Muscle of leg (tissue), 11 donors: Measurements from ENCODE around the gene ZNF276. TPM values are rescaled to one million over a fixed set of nuclear protein-coding genes. Genes with fewer than 3 reads are reported as not detected.

Source experiments
- DNase-seq: peaks from one replicate; pipeline ENCODE4 v3.0.0; 2013
- H3K27ac ChIP-seq: one replicate; pipeline ENCODE4 v1.5.1; 2013; ENCODE audit warnings: mild to moderate bottlenecking, low read length, control low read depth
- H3K27me3 ChIP-seq: one replicate; pipeline ENCODE4 v1.6.1; 2013; ENCODE audit warnings: low read length; ENCODE audit not compliant: control insufficient read depth, insufficient read depth
- H3K36me3 ChIP-seq: one replicate; pipeline ENCODE4 v1.6.1; 2013; ENCODE audit warnings: low read length; ENCODE audit not compliant: control insufficient read depth, insufficient read depth
- H3K4me1 ChIP-seq: one replicate; pipeline ENCODE4 v1.6.1; 2013; ENCODE audit warnings: low read length; ENCODE audit not compliant: control insufficient read depth, insufficient read depth
- H3K4me3 ChIP-seq: one replicate; pipeline ENCODE4 v1.5.1; 2013; ENCODE audit warnings: low read length, control low read depth
- H3K9me3 ChIP-seq: replicated peaks from 2 replicates; pipeline ENCODE4 v1.6.1; 2013; ENCODE audit warnings: low read depth, low read length; ENCODE audit not compliant: control insufficient read depth
- WGBS: methylation state at CpG from one replicate; pipeline ENCODE4 v1.1.5; 2013; ENCODE audit warnings: missing lambda C conversion rate; ENCODE audit not compliant: insufficient coverage; 5-methylcytosine and 5-hydroxymethylcytosine counted together
- polyA plus RNA-seq, 8 donors: library from polyadenylated mRNA; unstranded; fragments of 120-200 nt; gene quantifications; one replicate each; pipeline versions ENCODE4 v1.2.1 to v1.2.3, GENCODE V29; 2013; ENCODE audit warnings: inconsistent platforms in 1 of 8, low replicate concordance in 1 of 8; ENCODE audit not compliant: insufficient read length in 8 of 8, insufficient read depth in 1 of 8
- total RNA-seq: library from RNA; stranded (reverse); fragments of 120-200 nt; gene quantifications from one replicate; pipeline ENCODE4 v1.2.4, GENCODE V29; 2013

The ZNF276 gene
- total and polyA plus RNA-seq, 9 donors = 17.1 to 28.2 (median 21.5) TPM

DNA sequence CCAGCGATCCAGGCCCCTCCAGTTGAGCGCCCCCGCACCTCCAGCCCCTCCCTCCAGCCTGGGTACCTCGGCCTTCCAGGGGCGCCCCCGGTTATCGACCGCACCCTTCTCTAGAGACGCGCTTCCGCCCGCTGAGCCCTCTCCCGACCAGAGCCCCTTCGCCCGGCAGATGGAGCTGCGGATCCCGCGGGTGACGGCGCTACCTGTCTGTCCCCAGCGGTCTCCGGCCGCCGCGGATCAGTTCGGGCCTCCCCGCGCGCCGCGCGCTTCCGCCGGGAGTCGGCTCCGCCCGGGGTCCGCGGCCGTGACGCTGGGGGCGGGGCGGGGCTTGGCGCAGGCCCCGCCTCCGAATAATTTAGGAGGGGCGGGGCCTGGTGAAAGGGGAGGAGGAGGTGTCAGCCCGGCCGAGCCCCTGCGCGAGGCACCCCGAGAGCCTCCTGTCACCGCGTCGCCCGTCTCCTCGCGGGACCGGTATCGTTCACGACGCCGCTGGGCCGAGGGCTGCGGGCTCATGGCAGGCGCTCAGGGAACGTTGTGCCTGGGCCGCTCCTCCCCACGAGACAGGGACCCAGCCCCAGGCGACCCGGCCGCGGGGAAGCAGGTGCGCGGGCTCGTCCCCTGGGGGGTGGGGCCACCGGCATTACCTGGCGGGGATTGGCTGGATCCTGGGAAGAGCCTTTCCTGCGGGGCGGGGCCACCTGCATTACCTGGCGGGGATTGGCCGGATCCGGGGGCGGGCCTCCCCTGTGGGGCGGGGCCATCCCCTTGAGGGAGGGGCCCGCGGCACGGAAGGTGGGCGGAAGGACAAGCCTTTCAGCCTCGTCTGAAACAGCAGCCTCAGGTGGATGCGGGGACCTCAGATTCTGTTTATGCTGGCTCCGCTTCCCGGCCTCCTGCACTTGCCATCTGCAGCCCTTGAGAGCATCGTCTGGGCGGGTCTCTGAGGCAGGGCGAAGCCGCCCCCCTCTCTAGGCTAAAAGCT, 19.6 kb upstream of the ZNF276 start, which contains the start of gene SPATA2L:
Gene SPATA2L, minus strand, starts transcription at position 281 of the 982 bp plus-strand sequence. CDS start 473 bp downstream, outside the sequence.
- peaks cover 27% of the 10 kb centered on the region for H3K27me3 ChIP-seq
- peak within 1 kb of the TSS; percentile 68 for H3K4me3 ChIP-seq
- WGBS = under 1% methylated on average over 97 of the region's 97 CpGs
- DNase-seq = peak; percentile 86
- H3K9me3 ChIP-seq = no peaks in the 10 kb centered on the region
- peaks cover 47% of the 10 kb centered on the region for H3K4me1 ChIP-seq
- H3K27ac ChIP-seq = peak within 1 kb of the TSS; percentile 67
- no peaks in the 10 kb centered on the region for H3K36me3 ChIP-seq

DNA sequence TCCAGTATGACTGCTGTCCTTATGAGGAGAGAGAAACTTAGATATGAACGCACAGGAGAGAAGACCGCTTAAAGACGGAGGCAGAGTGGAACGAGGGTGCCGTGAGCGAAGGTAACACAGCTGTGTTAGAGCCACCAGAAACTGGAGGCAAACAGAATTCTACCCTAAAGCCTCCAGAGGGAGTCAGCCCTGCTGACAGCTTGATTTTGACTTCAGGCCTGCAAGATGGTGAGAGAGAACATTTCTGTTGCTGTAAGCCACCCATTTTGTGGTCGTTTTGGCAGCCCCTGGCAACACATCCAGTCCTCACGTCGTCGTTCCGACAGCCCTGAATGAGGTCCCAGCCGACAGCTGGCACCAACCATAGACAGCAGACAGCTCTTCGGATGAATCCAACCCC, 17.1 kb upstream of the ZNF276 start:
- no peak overlapping the region for H3K4me3 ChIP-seq
- H3K9me3 ChIP-seq = no peaks in the 10 kb centered on the region
- H3K27me3 ChIP-seq = peaks cover 27% of the 10 kb centered on the region
- 91% methylated on average over 7 of the region's 13 CpGs for WGBS
- H3K27ac ChIP-seq = no peak overlapping the region
- H3K36me3 ChIP-seq = peaks cover 2% of the 10 kb centered on the region
- peaks cover 43% of the 10 kb centered on the region for H3K4me1 ChIP-seq
- no peak for DNase-seq

DNA sequence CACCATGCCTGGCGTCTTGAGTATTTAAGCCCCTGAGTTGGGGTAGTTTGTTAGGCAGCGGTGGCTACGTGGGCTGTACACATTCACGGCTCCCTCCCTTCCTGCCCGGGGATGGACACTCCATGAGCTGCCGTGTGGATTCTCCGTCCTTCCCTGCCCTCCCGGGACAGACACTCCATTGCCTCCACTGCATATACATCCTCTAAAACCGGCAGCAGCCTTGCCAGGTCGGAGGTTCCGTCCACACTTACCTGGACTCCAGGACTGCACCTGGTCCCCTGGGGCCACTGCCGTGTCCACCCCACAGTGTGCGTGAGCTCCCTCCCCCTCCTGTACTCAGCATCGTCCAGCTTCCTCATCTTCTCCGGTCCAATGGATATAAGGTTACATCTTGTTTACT, 16.3 kb upstream of the ZNF276 start:
- no peak overlapping the region for H3K27ac ChIP-seq
- no peak for DNase-seq
- H3K4me1 ChIP-seq = peaks cover 41% of the 10 kb centered on the region
- 66% methylated on average over 10 of the region's 15 CpGs for WGBS
- H3K4me3 ChIP-seq = no peak overlapping the region
- H3K27me3 ChIP-seq = peaks cover 27% of the 10 kb centered on the region
- H3K9me3 ChIP-seq = no peaks in the 10 kb centered on the region
- H3K36me3 ChIP-seq = peaks cover 7% of the 10 kb centered on the region

DNA sequence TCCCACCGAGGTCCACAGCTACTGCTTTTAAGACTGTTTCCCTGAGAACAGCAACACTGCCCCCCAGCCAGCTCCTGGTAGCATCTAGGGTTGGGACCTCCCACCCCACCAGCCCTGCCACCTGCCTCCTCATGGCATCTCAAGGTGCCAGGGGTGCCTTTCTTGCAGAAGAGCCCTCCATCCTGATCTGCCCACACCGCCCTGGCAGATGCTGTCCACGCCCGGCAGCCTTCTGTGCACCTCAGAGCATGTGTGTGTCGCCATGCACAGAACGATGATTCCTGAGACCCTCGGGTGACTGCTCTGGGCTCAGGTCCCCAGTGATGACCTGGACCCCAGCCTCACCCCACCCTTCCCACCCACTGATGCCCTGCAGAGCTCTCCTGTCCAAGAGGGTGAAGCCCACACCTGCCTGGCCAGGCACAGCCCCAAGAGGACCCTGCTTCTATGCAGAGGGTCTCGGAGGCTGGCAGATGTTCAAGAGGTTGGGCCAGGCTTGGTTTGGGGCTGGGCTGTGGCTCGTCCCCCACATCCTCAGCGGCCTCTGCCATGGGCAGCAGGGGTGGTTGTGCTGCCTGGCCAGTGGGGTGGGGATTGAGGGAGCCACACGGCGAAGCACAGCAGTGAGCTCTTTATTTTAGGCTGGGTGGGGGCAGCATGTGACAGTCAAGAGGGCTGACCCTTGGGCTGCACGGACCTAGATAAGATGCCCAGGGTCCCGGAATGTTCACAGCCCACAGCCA, 14.6 kb upstream of the ZNF276 start:
- 79% methylated on average over 12 of the region's 14 CpGs for WGBS
- Histone ChIP-seq H3K36me3 (peaks cover 7% of the 10 kb centered on the region), H3K4me1 (peaks cover 27% of the 10 kb centered on the region), H3K27me3 (peaks cover 27% of the 10 kb centered on the region), H3K27ac (no peak overlapping the region), H3K9me3 (no peaks in the 10 kb centered on the region), H3K4me3 (no peak overlapping the region)
- DNase-seq = no peak

DNA sequence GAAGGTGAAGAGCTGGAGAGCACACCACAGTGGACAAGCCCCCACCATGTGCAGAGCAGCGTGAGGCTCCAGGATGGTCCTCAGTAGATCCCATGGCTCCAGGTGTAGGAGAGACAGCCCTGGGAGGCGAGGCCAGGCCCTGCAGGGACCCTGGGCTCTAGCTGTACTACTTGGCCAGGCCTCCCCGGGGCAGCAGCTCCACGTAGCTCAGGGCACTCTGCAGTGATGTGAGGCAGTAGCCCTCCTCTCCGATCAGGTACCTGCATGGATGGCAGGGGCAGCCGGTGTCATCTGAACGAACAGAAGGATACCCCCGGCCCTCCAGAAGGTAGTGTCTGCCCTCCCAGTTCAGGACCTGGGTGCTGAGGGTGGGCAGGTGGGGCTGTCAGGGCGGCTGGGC, 13.6 kb upstream of the ZNF276 start:
- WGBS = 85% methylated on average over 9 of the region's 9 CpGs
- Histone ChIP-seq H3K4me1 (peaks cover 27% of the 10 kb centered on the region), H3K4me3 (no peak overlapping the region), H3K27me3 (peaks cover 27% of the 10 kb centered on the region), H3K9me3 (no peaks in the 10 kb centered on the region), H3K27ac (no peak overlapping the region), H3K36me3 (peaks cover 7% of the 10 kb centered on the region)
- DNase-seq = no peak

DNA sequence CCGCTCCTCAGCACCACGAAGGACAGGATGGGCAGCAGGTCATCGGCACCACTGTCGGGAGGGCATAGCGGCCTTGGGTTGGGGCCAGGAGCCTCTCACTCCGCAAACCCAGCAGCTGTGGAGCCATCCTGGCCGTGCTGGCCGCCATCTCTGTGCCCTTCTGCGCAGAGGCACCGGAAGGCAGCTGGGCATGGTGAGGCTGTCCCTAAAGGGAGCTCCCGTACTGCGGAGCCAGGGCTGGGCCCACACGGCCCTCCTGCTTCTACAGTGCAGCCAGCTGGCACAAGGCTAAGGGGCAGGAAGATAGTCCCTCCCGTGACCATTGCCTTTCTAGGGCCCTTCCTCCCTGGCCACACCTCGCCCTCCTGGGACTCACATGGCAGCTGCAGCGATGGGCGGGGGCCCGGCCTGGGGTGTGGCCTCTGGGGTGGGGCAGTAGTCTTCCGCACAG, 12.8 kb upstream of the ZNF276 start:
- Histone ChIP-seq H3K27ac (peak overlapping the region; percentile 20), H3K27me3 (peaks cover 24% of the 10 kb centered on the region), H3K9me3 (no peaks in the 10 kb centered on the region), H3K36me3 (peaks cover 7% of the 10 kb centered on the region), H3K4me3 (no peak overlapping the region), H3K4me1 (peaks cover 27% of the 10 kb centered on the region)
- 76% methylated on average over 17 of the region's 19 CpGs for WGBS
- no peak for DNase-seq

DNA sequence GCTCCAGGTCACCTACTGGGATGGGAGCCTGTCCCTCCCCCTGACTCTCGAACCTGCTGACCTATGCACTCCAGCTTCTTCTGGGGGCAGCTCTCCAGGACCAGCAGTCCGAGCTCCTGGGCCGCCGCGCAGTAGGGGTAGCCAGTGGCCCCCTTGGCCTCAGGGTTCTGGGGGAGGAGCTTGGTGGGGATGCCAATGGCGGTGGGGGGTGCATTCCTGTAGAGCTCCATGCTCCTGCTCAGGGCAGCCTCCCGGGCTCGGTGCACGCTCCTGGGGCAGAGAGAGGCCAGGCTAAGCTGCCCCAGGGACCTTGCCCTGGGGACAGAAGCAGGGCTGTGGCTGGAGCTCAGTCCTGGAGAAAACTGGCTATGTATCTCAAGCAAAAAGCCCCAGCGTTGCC, 12.2 kb upstream of the ZNF276 start:
- H3K36me3 ChIP-seq = peaks cover 7% of the 10 kb centered on the region
- H3K4me1 ChIP-seq = peaks cover 27% of the 10 kb centered on the region
- no peak for DNase-seq
- no peaks in the 10 kb centered on the region for H3K9me3 ChIP-seq
- no peak overlapping the region for H3K27ac ChIP-seq
- no peak overlapping the region for H3K4me3 ChIP-seq
- peaks cover 22% of the 10 kb centered on the region for H3K27me3 ChIP-seq
- WGBS = 81% methylated on average over 5 of the region's 10 CpGs

DNA sequence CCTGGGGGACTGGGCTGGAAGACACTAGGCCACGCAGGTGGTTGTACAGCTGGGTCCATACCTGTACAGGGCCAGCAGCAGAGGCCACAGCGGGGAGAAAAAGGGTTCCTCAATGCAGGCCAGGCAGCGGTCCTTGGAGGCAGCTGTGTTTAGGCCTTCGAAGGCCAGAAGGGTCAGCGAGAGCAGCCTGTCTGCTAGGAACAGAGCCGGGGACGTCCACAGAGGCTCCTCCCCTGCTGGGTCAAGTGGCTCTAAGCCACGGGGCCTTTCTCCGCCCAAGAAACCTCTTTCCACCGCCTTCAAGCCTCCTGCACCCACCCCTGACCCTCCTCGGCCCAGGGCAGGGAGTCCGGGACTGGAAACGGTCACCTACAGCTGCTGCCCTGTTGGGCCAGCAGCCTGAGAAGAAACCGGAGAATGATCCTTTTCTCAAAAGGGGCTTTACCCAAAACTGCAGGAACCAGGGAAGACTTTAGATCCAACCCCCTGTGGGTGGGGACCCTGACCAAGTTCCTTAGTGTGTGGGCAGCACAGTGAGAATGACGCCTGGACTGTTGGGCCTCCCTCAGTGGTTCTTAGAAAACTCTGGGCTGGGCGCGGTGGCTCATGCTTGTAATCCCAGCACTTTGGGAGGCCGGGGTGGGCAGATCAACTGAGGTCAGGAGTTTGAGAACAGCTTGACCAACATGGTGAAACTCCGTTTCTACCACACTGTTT, 11.5 kb upstream of the ZNF276 start:
- Histone ChIP-seq H3K27me3 (peaks cover 16% of the 10 kb centered on the region), H3K27ac (no peak overlapping the region), H3K4me3 (no peak overlapping the region), H3K4me1 (peaks cover 27% of the 10 kb centered on the region), H3K36me3 (peaks cover 7% of the 10 kb centered on the region), H3K9me3 (no peaks in the 10 kb centered on the region)
- DNase-seq = no peak
- 76% methylated on average over 19 of the region's 19 CpGs for WGBS

DNA sequence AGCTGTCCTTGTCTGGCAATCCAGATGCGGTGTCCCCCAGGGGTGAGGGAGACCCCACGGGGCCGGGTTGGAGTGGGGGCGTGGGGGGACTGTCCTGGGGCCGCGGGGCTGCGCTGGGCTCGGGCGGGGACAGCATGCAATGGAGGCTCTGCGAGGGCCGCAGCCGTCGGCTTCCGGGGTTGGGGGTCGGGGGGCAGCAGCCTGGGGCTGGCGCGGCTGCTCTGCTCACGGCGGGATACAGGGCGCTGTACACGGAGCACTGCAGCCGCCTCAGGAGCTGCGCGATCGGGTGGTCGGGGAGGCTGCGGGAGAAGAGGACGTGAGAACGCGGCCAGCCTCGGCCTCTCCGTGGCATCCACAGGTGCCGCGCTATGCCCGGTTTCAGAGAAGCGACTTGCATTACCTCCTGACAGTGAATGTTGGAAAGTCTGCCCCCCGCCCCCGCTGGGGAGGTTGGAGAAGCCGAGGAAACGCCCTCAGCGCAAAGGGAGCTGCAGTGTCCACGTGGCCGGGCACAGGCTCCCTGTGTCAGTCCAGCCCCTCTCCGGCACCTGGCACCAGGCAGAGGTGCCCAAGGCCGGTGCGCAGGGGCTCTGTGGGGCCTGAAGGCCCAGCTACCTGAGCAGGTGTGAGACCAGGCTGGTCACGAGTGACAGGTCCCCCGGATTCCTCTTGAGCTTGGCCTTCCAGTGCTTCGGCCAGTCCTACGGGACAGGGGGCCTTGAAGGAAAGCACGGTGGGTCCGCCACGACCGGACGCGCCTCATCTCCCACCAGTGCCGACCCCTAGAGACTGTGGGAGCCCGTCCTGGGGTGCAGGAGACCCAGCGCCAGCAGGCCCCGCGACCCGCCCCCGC, 10.4 kb upstream of the ZNF276 start:
- Histone ChIP-seq H3K27ac (no peak overlapping the region), H3K9me3 (no peaks in the 10 kb centered on the region), H3K4me1 (peaks cover 26% of the 10 kb centered on the region), H3K36me3 (peaks cover 7% of the 10 kb centered on the region), H3K27me3 (peaks cover 13% of the 10 kb centered on the region), H3K4me3 (no peak overlapping the region)
- 60% methylated on average over 58 of the region's 63 CpGs for WGBS
- peak; percentile 16 for DNase-seq
